Progenitor cell of endocrine pancreas (in vitro differentiated cells): ENCODE results near the gene TRIM58. TPM values are rescaled to one million over a fixed set of nuclear protein-coding genes. Genes with fewer than 3 reads are reported as not detected.

Experiments used
- DNase-seq: peaks from one replicate; pipeline ENCODE4 v3.0.0; 2021; ENCODE audit warnings: low spot score; ENCODE audit not compliant: unreplicated experiment
- H3K27ac Mint-ChIP-seq: 2 replicates; pipeline ENCODE4 v1.8.0; 2021; ENCODE audit warnings: mild to moderate bottlenecking, moderate library complexity, mixed read lengths
- H3K27me3 Mint-ChIP-seq: 2 replicates; pipeline ENCODE4 v1.8.0; 2021; ENCODE audit warnings: mixed read lengths
- H3K36me3 Mint-ChIP-seq: 2 replicates; pipeline ENCODE4 v1.8.0; 2022; ENCODE audit warnings: mixed read lengths; ENCODE audit not compliant: insufficient read depth
- H3K4me1 Mint-ChIP-seq: 2 replicates; pipeline ENCODE4 v1.8.0; 2021; ENCODE audit warnings: low read depth, mixed read lengths
- H3K4me3 Mint-ChIP-seq: 2 replicates; pipeline ENCODE4 v1.8.0; 2021; ENCODE audit warnings: low read depth, mild to moderate bottlenecking, moderate library complexity, mixed read lengths
- H3K9me3 Mint-ChIP-seq: 2 replicates; pipeline ENCODE4 v1.8.0; 2021; ENCODE audit warnings: low read depth, mixed read lengths
- long read RNA-seq: library from polyadenylated mRNA; unstranded; transcript quantifications from one replicate; pipeline ENCODE4 v2.0.0, GENCODE V29; 2020
- total RNA-seq: library from RNA; stranded (reverse); gene quantifications from 2 replicates; pipeline ENCODE4 v1.2.1, GENCODE V29; 2021
- TF ChIP-seq, protein P1 (sequence below): fragments of 200-600 bp; sonication (generic); IDR thresholded peaks from one replicate; pipeline ENCODE4 v1.5.0; 2021; ENCODE audit warnings: antibody characterized with exemption, mild to moderate bottlenecking; ENCODE audit not compliant: unreplicated experiment

TRIM58 gene, protein sequence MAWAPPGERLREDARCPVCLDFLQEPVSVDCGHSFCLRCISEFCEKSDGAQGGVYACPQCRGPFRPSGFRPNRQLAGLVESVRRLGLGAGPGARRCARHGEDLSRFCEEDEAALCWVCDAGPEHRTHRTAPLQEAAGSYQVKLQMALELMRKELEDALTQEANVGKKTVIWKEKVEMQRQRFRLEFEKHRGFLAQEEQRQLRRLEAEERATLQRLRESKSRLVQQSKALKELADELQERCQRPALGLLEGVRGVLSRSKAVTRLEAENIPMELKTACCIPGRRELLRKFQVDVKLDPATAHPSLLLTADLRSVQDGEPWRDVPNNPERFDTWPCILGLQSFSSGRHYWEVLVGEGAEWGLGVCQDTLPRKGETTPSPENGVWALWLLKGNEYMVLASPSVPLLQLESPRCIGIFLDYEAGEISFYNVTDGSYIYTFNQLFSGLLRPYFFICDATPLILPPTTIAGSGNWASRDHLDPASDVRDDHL
- total RNA-seq = 1.1 and 1.2 TPM in 2 replicates
- long read RNA-seq = 0 reads

DNA sequence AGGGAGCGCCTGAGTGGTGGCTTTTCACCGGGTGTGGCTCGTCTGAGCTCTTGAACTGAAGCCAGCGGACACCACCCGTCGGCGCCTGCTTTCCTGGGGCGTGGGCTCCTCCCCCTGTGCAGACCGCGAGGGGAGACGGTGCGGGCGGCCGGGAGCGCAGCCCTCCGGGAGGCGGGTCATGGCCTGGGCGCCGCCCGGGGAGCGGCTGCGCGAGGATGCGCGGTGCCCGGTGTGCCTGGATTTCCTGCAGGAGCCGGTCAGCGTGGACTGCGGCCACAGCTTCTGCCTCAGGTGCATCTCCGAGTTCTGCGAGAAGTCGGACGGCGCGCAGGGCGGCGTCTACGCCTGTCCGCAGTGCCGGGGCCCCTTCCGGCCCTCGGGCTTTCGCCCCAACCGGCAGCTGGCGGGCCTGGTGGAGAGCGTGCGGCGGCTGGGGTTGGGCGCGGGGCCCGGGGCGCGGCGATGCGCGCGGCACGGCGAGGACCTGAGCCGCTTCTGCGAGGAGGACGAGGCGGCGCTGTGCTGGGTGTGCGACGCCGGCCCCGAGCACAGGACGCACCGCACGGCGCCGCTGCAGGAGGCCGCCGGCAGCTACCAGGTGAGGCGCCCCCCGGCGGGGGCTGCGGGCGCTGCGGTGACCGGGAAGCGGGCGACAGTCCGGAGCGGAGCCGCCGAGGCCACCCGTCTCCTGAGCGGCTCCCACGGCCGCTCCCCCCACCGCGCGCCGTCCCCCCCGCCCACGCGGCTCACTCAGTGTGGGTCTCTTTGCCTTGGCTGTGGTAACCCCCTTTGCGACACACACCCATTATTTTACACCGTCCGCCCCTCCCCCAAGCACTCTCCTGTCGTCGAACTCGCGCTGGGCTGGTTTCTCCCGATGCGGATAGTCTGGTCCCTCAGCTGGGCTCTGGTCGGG is at the start of gene TRIM58:
TSS of gene TRIM58 (plus strand) at position 119 of the 916 bp plus-strand sequence. CDS start at position 179, 60 bp downstream.
- TF ChIP-seq, protein P1, sequence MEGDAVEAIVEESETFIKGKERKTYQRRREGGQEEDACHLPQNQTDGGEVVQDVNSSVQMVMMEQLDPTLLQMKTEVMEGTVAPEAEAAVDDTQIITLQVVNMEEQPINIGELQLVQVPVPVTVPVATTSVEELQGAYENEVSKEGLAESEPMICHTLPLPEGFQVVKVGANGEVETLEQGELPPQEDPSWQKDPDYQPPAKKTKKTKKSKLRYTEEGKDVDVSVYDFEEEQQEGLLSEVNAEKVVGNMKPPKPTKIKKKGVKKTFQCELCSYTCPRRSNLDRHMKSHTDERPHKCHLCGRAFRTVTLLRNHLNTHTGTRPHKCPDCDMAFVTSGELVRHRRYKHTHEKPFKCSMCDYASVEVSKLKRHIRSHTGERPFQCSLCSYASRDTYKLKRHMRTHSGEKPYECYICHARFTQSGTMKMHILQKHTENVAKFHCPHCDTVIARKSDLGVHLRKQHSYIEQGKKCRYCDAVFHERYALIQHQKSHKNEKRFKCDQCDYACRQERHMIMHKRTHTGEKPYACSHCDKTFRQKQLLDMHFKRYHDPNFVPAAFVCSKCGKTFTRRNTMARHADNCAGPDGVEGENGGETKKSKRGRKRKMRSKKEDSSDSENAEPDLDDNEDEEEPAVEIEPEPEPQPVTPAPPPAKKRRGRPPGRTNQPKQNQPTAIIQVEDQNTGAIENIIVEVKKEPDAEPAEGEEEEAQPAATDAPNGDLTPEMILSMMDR = peak; percentile 66
- H3K9me3 Mint-ChIP-seq = peaks cover 8% of the 10 kb centered on the region
- peak within 1 kb of the TSS; percentile 69 for H3K4me3 Mint-ChIP-seq
- H3K36me3 Mint-ChIP-seq = no peaks in the 10 kb centered on the region
- H3K27me3 Mint-ChIP-seq = peaks cover 7% of the 10 kb centered on the region
- no peaks in the 10 kb centered on the region for H3K4me1 Mint-ChIP-seq
- peak within 1 kb of the TSS; percentile 76 for H3K27ac Mint-ChIP-seq
- DNase-seq = peak; percentile 50

GRCh38 chr1:247812637-247813036 is 44.4 kb upstream of the TRIM58 start:
- DNase-seq = no peak
- Mint-ChIP-seq H3K27ac (no peak overlapping the region), H3K36me3 (no peaks in the 10 kb centered on the region), H3K27me3 (no peaks in the 10 kb centered on the region), H3K4me3 (no peak overlapping the region), H3K4me1 (no peaks in the 10 kb centered on the region), H3K9me3 (peaks cover 4% of the 10 kb centered on the region)
- TF ChIP-seq, protein P1 = no peak

- Mint-ChIP-seq H3K36me3 (no peaks in the 10 kb centered on the region), H3K27ac (no peak overlapping the region), H3K4me1 (no peaks in the 10 kb centered on the region), H3K4me3 (no peak overlapping the region), H3K9me3 (peaks cover 16% of the 10 kb centered on the region), H3K27me3 (no peaks in the 10 kb centered on the region)
- TF ChIP-seq, protein P1 = no peak
- no peak for DNase-seq
Measured at GRCh38 chr1:247822060-247822459, 34.9 kb upstream of the TRIM58 start.

DNA sequence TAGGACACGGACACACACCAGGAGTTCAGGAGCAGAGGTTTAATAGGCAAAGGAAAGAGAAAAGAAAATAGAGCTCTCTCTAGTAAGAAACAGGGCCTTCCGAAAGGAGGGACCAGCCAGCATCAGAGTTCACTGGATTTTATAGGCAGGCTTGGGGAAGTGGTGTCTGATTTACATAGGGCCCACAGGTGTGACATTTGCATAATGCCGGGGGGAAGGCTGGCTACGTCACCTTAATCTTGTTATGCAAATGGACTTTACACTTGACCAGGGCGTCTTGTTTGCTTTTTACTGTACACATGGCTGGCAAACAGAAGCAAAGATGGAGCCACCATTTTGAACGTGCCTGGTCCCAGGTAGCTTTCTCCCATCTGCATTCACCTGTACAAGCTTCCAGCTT is 33.0 kb upstream of the TRIM58 start, which contains the start of gene OR14A16:
TSS of gene OR14A16 (minus strand) at position 97 of the 400 bp plus-strand sequence. CDS start 8,390 bp downstream, outside the sequence.
- TF ChIP-seq, protein P1 = no peak
- Mint-ChIP-seq H3K36me3 (no peaks in the 10 kb centered on the region), H3K4me3 (no peak within 1 kb of the TSS), H3K4me1 (no peaks in the 10 kb centered on the region), H3K9me3 (peaks cover 15% of the 10 kb centered on the region), H3K27ac (no peak within 1 kb of the TSS), H3K27me3 (no peaks in the 10 kb centered on the region)
- DNase-seq = no peak

DNA sequence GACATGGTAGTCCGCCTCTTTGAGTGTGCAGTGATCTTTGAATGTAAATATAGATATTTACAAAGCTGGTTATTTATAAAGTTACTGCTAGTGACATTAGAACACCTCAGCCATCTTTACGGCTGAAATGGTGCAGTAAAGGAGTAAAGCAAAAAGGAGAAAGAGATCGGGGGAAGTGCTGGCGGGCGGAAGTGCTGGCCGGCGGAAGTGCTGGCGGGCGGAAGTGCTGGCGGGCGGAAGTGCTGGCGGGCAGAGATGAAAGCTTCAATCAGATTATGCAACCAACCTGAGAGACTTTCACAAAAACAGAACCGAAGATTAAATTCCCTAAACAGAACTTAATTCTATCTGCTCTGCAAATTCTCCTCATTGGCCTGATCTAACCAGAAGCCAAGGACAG is 31.6 kb upstream of the TRIM58 start:
- Mint-ChIP-seq H3K4me3 (no peak overlapping the region), H3K9me3 (peaks cover 9% of the 10 kb centered on the region), H3K36me3 (no peaks in the 10 kb centered on the region), H3K4me1 (no peaks in the 10 kb centered on the region), H3K27me3 (no peaks in the 10 kb centered on the region), H3K27ac (no peak overlapping the region)
- no peak for DNase-seq
- TF ChIP-seq, protein P1 = no peak
